ENCODE measurements around the gene INTS7.

Gene INTS7

DNA sequence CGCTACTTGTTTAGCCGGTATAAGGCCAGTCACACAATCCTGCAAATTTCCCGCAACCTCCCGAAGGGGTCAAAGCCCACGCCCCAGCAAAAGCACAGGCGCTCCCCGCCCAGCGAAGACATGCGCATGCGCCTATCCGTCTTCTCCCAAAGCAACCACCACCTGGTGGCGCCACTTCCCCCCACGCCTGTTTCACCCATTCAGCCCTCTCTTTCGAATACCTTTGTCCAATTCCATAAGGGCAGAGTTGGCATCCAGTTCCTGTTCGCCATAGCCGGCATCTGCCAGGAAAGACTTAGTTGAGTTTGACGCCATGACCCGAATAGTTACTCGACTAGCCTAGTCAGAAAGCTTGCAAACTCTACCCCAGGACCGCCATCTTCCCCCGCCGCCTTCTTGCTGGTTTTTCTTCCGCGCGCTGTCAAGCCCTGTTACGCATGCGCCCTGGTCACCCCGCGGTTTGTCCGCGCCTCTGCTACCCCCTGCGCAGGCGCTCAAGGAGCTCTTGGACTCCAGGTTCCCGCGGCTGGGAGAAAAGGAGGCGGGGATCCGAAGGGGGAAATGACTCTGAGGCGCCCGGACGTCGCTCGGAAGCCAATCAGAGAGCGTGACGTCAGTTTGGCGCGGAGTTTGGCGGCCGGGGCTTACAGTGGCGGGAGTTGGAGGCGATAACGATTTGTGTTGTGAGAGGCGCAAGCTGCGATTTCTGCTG lies at the start of gene INTS7, which contains the start of gene DTL:
INTS7 (minus strand) TSS at position 435 of the 712 bp plus-strand sequence; CDS start at position 315, 120 bp downstream.
DTL (plus strand) TSS at position 626 of the 712 bp plus-strand sequence. CDS start 143 bp downstream, outside the sequence.
- in situ Hi-C loops (cut with HindIII; ENCODE audit: low sequenced_read_pairs): no loop called here

DNA sequence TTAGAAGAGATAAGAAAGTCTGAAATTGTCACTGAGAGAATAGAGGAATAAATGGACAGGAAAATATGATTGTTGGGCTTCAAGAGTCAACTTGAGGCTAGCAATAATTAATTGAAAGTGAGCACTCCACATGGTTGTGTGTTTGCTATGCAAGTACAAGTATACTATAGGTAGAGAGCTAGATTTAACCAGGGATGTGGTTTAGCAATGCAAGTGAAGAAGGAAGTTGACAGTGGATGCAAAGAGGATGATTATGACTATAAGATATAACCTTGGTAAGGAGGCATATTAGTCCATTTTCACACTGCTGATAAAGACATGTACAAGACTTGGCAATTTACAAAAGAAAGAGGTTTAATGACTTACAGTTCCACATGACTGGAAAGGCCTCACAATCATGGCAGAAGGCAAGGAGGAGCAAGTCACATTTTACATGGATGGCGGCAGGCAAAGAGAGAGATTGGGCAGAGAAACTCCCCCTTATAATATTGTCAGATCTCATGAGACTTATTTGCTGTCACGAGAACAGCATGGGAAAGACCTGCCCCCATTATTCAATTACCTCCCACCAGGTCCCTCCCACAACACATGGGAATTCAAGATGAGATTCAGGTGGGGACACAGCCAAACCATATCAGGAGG lies 47.5 kb upstream of the INTS7 start:
- in situ Hi-C loops (cut with HindIII; ENCODE audit: low sequenced_read_pairs): loop anchor here (25.0 kb wide), 1 partner anchor 379 kb away; no protein-coding TSS in a partner anchor

DNA sequence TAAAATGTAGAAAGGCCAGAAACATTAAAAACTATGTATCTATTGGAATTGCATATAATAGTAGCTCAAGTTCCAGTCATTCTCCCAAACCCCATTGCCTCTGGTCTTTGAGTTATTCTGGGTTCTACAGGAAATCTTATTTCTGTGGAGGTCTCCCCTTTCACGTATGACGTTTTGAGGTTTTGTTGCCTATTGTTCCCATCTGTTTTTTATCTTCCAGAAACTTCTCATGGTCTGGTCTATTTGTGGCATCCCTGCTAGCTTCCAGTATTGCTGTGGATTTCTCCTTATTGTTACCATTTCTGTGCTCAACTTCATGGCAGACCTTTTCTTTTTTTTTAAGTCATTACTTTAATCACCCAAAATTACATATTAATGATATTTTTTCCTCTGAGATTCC lies 43.5 kb upstream of the INTS7 start:
- in situ Hi-C loops (cut with HindIII; ENCODE audit: low sequenced_read_pairs): loop anchor here (25.0 kb wide), 1 partner anchor 383 kb away; no protein-coding TSS in a partner anchor

DNA sequence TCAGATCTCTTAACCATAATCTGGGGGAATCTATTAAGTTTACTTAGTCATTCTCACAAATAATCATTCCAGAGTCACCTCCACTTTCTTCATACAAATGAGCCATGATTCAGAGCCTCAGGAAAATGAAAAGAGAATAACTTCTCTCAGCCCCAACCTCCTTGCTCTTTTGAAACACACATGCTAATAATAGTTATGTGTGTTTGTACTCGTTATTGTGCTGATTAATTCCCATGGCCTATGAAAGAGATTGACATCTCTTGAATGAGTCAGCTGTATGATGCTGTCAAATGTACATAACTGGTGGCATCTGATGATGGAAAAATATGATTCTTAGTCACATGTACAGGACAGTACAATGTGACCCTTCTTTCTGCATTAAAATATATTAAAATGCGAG lies 41.7 kb upstream of the INTS7 start:
- in situ Hi-C loops (cut with HindIII; ENCODE audit: low sequenced_read_pairs): loop anchor here (25.0 kb wide), 1 partner anchor 385 kb away; no protein-coding TSS in a partner anchor

DNA sequence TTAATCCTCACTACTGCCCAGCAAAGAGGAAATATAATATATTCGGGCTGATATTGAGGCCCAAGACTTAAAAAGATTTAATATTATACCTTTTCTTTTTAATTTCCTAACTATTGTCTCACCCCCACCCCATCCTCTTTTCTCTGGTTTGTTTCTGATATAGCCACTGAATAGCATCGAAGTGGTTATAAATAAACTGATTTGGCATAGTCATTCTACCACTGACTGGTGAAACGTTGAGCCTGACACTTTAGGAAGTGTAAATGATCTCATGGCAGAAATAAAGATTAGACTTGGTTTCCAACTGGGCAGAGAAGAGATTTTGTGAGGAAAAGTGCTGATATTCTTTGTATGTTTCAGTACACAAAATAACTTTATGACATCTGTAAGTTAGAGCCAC lies 39.5 kb upstream of the INTS7 start:
- in situ Hi-C loops (cut with HindIII; ENCODE audit: low sequenced_read_pairs): loop anchor here (25.0 kb wide), 1 partner anchor 387 kb away; no protein-coding TSS in a partner anchor

GRCh38 chr1:212074313-212074712 lies 39.0 kb upstream of the INTS7 start:
- in situ Hi-C loops (cut with HindIII; ENCODE audit: low sequenced_read_pairs): no loop called here

DNA sequence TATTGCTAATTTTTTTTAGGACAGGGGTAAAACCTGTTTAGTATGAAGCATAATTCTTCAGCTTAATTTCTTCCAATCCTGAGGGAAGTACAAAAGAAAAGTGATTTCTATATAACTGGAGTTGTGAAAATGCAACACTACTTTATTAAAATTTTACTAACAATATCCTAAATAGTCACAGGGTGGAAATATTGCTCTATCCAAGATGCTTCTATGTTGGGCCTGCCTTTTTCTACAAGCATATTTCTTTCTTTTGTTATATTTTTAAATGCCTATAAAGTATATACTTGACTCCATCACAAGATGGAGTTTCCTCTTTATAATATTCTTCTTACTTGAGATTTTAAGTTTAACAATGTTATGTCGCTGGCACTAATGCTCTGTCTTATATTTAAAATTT lies 38.1 kb upstream of the INTS7 start:
- in situ Hi-C loops (cut with HindIII; ENCODE audit: low sequenced_read_pairs): no loop called here

GRCh38 chr1:212072047-212072446 lies 36.7 kb upstream of the INTS7 start:
- in situ Hi-C loops (cut with HindIII; ENCODE audit: low sequenced_read_pairs): no loop called here

DNA sequence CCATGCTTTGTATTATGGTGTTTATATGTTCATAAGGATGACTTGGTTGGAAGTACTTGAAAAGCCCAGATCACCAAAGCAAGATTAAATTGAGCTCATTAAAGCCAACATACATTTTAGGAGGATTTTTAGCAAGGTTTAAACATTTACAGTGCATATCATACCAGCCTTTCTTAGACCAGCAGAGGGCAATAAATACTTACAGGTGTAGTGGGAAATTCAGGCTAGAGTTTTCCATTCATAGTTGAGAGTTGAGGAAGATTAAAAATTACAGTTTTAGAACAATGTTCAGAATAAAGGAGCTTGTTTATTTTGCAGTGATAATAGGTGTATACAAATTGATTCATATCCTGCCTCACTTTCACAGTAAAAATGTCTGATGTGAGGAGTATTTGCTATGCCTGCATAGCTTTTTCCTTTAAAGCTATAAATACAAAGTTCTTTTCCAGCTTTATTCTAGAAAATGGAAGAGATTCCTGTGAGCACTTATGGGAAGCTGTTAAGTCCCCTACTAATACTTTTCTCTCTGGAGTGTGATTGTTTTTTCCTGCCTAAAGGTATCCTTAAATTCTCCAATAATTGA lies 35.5 kb upstream of the INTS7 start:
- in situ Hi-C loops (cut with HindIII; ENCODE audit: low sequenced_read_pairs): no loop called here

GRCh38 chr1:212067787-212068186 lies 32.4 kb upstream of the INTS7 start:
- in situ Hi-C loops (cut with HindIII; ENCODE audit: low sequenced_read_pairs): no loop called here

GRCh38 chr1:212062832-212063438 lies 27.6 kb upstream of the INTS7 start:
- in situ Hi-C loops (cut with HindIII; ENCODE audit: low sequenced_read_pairs): no loop called here

GRCh38 chr1:212060632-212061472 lies 25.5 kb upstream of the INTS7 start:
- in situ Hi-C loops (cut with HindIII; ENCODE audit: low sequenced_read_pairs): no loop called here

DNA sequence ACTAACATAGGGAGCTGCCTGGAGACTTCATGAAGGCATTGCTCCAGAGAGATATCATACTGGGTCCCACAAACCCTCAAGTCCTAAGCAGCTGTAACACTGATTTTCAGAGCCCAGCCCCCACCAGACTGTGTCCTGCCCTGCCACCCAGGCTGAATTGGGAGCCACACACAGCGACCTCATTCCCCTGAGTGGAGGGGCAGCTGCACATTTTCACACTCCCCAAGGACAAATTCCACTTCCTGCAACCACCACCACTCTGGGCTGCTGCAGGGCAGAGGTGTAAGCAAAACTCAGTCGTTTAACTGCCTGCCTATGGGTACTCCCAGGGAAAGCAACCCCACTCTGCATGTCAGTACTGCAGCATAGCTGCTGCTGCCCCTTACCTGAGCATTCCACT lies 20.0 kb upstream of the INTS7 start:
- in situ Hi-C loops (cut with HindIII; ENCODE audit: low sequenced_read_pairs): no loop called here

GRCh38 chr1:212053993-212054392 lies 18.6 kb upstream of the INTS7 start:
- in situ Hi-C loops (cut with HindIII; ENCODE audit: low sequenced_read_pairs): no loop called here

- in situ Hi-C loops (cut with HindIII; ENCODE audit: low sequenced_read_pairs): no loop called here
Observed at GRCh38 chr1:212045981-212046380, 10.6 kb upstream of the INTS7 start.

DNA sequence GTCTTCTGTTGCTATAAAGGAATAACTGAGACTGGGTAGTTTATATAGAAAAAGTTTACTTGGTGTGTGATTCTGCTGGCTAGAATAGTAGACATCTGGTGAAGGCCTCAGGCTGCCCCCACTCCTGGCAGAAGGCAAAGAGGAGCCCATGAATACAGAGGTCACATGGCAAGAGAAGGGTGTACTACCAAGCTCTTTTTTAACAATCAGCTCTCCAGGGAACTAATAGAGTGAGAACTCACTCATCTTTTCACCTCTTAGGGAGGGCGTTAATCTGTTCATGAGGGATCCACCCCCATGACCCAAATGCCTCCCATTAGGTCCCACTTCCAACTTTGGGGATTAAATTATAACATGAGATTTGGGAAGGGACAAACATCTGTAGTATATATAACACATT lies 9.5 kb upstream of the INTS7 start:
- in situ Hi-C loops (cut with HindIII; ENCODE audit: low sequenced_read_pairs): no loop called here

DNA sequence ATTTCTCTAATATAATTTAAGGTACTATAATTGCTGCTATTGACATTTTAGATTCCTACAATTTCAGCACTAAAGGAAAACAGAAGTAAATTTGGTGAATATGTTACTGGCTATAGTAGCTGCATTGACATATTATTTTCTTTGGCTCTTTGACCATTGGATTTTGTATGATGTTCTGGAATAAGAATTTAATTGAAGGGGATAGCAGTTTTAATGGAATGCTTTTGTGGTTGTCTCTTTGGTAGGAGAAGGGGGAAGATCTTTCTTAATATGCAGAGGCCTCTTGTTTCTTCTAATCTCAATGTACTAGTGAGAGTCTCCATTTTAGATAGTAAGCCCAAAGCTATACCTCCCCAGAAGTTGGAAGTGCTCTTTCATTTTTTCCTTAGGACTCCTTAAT lies 7.1 kb upstream of the INTS7 start:
- in situ Hi-C loops (cut with HindIII; ENCODE audit: low sequenced_read_pairs): no loop called here

DNA sequence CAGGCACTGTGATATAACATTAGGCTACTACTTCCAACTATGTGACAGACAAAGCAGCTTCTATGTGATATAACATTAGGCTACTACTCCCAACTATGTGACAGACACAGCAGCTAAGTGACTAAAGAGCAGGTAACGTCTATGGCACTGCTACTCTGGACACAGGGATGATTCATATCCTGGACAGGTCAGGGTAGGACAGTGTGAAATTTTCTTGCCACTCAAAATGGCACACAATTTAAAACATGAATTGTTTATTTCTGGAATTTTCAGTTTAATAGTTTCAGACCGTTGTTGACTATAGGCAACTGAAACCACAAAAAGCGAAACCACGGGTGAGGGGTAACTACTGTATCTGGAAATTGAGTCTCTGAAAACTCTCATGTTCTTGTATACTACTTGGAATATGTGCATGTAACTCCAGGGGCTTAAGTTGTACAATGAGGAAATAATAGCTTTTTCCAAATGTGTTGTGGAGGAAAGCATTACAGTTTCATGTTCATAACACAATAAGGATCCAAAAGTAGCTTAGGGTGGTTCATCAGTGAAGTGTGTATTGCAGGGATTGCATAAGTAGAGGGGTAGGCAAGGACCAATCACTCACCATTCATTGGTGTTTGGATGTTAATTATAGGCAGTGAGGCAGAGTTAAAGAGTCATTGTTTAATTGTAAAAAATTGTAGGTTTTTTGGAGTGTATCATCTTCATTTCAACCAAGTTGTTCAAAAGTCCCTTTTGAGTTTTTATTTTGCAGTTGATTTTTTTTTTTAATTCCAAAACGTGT lies 5.5 kb upstream of the INTS7 start:
- in situ Hi-C loops (cut with HindIII; ENCODE audit: low sequenced_read_pairs): no loop called here

DNA sequence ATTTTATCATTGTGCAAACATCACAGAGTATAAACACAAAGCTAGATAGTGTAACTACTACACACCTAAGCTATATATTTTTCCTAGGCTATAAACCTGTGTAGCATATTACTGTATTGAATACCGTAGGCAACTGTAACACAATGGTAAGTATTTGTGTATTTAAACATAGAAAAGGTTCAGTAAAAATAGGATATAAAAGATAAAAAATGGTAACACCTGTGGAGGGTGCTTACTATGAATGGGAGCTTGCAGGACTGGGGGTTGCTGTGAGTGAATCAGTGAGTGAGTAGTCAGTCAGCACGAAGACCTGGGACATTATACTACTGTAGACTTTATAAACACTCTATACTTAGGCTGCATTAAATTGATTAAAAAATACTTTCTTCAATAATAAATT lies 4.3 kb upstream of the INTS7 start:
- in situ Hi-C loops (cut with HindIII; ENCODE audit: low sequenced_read_pairs): no loop called here

GRCh38 chr1:212037900-212038299 lies 2.5 kb upstream of the INTS7 start:
- in situ Hi-C loops (cut with HindIII; ENCODE audit: low sequenced_read_pairs): no loop called here

All from DLD1 (cell line).